DOHH2 (cell line): ENCODE results near the gene SCUBE3.

ENCODE experiments used
- H3F3A ChIP-seq: fragments of 200-600 bp; sonication (generic), shearing (Covaris generic); 2 replicates; pipeline ENCODE4 v1.6.0; 2016; ENCODE audit warnings: antibody characterized with exemption, mild to moderate bottlenecking; ENCODE audit not compliant: control insufficient read depth, insufficient read depth
- H3K27ac ChIP-seq: fragments of 200-600 bp; sonication (generic); 2 replicates; pipeline ENCODE4 v1.5.1; 2014; ENCODE audit warnings: low read depth, mild to moderate bottlenecking, low read length, moderate library complexity
- H3K27me3 ChIP-seq: fragments of 200-600 bp; sonication (generic); 2 replicates; pipeline ENCODE4 v1.6.1; 2014; ENCODE audit warnings: mild to moderate bottlenecking, low read length, mixed read lengths; ENCODE audit not compliant: control insufficient read depth
- H3K36me3 ChIP-seq: fragments of 200-600 bp; sonication (generic); 2 replicates; pipeline ENCODE4 v1.6.1; 2014; ENCODE audit warnings: mild to moderate bottlenecking, low read length, moderate library complexity, mixed read lengths; ENCODE audit not compliant: control insufficient read depth
- H3K4me1 ChIP-seq: fragments of 200-600 bp; sonication (generic); 2 replicates; pipeline ENCODE4 v1.6.1; 2014; ENCODE audit warnings: mild to moderate bottlenecking, low read length, mixed read lengths; ENCODE audit not compliant: control insufficient read depth
- H3K4me2 ChIP-seq: fragments of 200-600 bp; sonication (generic); 2 replicates; pipeline ENCODE4 v1.6.0; 2014; ENCODE audit warnings: mild to moderate bottlenecking, low read length, moderate library complexity
- H3K4me3 ChIP-seq: fragments of 200-600 bp; sonication (generic); 2 replicates; pipeline ENCODE4 v1.5.1; 2014; ENCODE audit warnings: mild to moderate bottlenecking, low read length, mixed read lengths
- H3K79me2 ChIP-seq: fragments of 200-600 bp; sonication (generic); 2 replicates; pipeline ENCODE4 v1.6.1; 2014; ENCODE audit warnings: mild to moderate bottlenecking, low read length, mixed read lengths; ENCODE audit not compliant: control insufficient read depth
- H3K9me2 ChIP-seq: fragments of 200-600 bp; sonication (generic); replicated peaks from 2 replicates; pipeline ENCODE4 v1.6.1; 2014; ENCODE audit warnings: mild to moderate bottlenecking, low read length, mixed read lengths; ENCODE audit not compliant: control insufficient read depth
- H3K9me3 ChIP-seq: fragments of 200-600 bp; sonication (generic); 2 replicates; pipeline ENCODE4 v1.6.1; 2014; ENCODE audit warnings: antibody characterized with exemption, low read length, mixed read lengths; ENCODE audit not compliant: control insufficient read depth, insufficient read depth
- H4K20me1 ChIP-seq: fragments of 200-600 bp; sonication (generic); 2 replicates; pipeline ENCODE4 v1.6.0; 2014; ENCODE audit warnings: low read depth, mild to moderate bottlenecking, antibody characterized with exemption, low read length, moderate library complexity; ENCODE audit not compliant: control insufficient read depth, insufficient read depth
- EZH2phosphoT487 ChIP-seq: fragments of 200-600 bp; sonication (generic); IDR thresholded peaks from 2 replicates; pipeline ENCODE4 v1.6.1; 2017; ENCODE audit warnings: borderline replicate concordance, mild to moderate bottlenecking, antibody characterized with exemption, low read length, moderate library complexity, mixed read lengths
- TF ChIP-seq, protein P1 (sequence below): fragments of 200-600 bp; sonication (generic); IDR thresholded peaks from one replicate; pipeline ENCODE4 v1.5.1; 2014; ENCODE audit warnings: antibody characterized with exemption, mild to moderate bottlenecking, low read depth, low read length; ENCODE audit not compliant: poor library complexity, severe bottlenecking

Gene SCUBE3

DNA sequence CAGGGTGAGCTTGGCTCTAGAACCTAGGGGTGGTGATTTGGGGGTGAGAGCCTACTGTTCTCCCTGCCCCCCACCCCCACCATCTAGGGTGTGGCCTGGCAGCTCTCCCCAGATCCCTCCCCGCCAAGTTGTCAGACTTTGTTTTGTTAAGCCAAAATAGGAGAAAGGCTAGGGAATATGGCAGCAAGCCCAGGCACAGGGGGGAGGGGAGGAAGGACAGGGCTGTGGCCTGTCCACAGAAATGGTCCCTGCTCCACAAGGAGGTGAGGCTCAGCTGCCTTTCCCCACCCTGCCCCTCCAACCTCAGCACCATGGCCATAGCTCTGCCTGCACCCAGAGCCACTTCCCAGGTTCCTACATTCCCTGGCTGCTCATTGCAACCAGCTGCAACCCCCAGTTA is 17.2 kb downstream of the SCUBE3 start:
- H3K4me1 ChIP-seq, result no peaks in the 10 kb centered on the region
- no peaks in the 10 kb centered on the region for H3K27me3 ChIP-seq
- H3K36me3 ChIP-seq, result no peaks in the 10 kb centered on the region
- H3K9me2 ChIP-seq, result no peaks in the 10 kb centered on the region
- H3K4me3 ChIP-seq, result no peak overlapping the region
- no peaks in the 10 kb centered on the region; the same call in none of the 2 replicates for H4K20me1 ChIP-seq
- no peak overlapping the region for H3K4me2 ChIP-seq
- no peak overlapping the region for H3K27ac ChIP-seq
- no peaks in the 10 kb centered on the region for H3K79me2 ChIP-seq
- no peaks in the 10 kb centered on the region for H3K9me3 ChIP-seq
- TF ChIP-seq EZH2phosphoT487, result no peak
- H3F3A ChIP-seq, result no peaks in the 10 kb centered on the region

DNA sequence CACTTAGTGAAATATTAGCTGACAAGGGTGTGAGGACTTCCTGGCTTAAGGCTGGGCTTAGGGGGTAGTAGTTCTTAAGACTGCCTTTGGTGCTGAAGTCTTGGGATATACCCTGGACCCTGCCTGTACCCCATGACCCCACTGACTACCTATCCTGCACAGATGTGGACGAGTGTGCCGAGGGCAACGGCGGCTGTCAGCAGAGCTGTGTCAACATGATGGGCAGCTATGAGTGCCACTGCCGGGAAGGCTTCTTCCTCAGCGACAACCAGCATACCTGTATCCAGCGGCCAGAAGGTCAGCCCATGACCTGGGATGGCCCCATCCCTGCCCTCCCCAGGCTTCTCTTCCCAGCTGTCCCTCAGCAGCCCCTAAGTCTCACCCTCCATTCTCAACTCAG is 17.8 kb downstream of the SCUBE3 start:
- Histone ChIP-seq H3F3A (no peaks in the 10 kb centered on the region), H3K27ac (no peak overlapping the region), H4K20me1 (no peaks in the 10 kb centered on the region; the same call in 1 of the 2 replicates), H3K4me3 (no peak overlapping the region), H3K36me3 (no peaks in the 10 kb centered on the region), H3K9me3 (no peaks in the 10 kb centered on the region), H3K4me1 (no peaks in the 10 kb centered on the region), H3K9me2 (no peaks in the 10 kb centered on the region), H3K79me2 (no peaks in the 10 kb centered on the region), H3K4me2 (no peak overlapping the region), H3K27me3 (no peaks in the 10 kb centered on the region)
- no peak for TF ChIP-seq EZH2phosphoT487
- TF ChIP-seq, protein P1, sequence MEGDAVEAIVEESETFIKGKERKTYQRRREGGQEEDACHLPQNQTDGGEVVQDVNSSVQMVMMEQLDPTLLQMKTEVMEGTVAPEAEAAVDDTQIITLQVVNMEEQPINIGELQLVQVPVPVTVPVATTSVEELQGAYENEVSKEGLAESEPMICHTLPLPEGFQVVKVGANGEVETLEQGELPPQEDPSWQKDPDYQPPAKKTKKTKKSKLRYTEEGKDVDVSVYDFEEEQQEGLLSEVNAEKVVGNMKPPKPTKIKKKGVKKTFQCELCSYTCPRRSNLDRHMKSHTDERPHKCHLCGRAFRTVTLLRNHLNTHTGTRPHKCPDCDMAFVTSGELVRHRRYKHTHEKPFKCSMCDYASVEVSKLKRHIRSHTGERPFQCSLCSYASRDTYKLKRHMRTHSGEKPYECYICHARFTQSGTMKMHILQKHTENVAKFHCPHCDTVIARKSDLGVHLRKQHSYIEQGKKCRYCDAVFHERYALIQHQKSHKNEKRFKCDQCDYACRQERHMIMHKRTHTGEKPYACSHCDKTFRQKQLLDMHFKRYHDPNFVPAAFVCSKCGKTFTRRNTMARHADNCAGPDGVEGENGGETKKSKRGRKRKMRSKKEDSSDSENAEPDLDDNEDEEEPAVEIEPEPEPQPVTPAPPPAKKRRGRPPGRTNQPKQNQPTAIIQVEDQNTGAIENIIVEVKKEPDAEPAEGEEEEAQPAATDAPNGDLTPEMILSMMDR, result no peak

DNA sequence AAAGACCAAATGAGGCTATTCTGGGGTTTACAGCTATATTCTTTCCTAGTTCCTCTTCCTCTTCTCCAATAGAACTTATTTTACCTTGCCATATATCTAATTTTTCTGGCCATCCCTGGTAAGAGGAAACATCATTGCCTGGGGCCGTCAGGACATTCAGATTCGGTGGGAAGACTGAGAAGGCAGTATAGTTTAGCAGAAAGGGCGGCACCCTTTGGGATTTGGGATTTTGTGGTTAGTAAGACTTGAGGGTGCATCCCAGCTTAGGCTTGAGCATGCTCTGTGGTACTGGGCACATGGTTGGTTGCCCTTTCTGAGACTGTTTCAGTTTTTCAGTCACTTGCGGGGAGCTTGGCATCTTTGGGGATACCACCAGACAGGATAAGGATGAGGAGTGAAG is 21.1 kb downstream of the SCUBE3 start:
- no peaks in the 10 kb centered on the region for H3K9me2 ChIP-seq
- no peaks in the 10 kb centered on the region for H3K27me3 ChIP-seq
- no peaks in the 10 kb centered on the region for H3K9me3 ChIP-seq
- no peak overlapping the region for H3K27ac ChIP-seq
- H3K4me2 ChIP-seq, result no peak overlapping the region
- H3K79me2 ChIP-seq, result no peaks in the 10 kb centered on the region
- TF ChIP-seq, protein P1, result no peak
- TF ChIP-seq EZH2phosphoT487, result no peak
- no peaks in the 10 kb centered on the region for H3F3A ChIP-seq
- no peaks in the 10 kb centered on the region; the same call in 1 of the 2 replicates for H4K20me1 ChIP-seq
- H3K4me3 ChIP-seq, result no peak overlapping the region
- H3K4me1 ChIP-seq, result no peaks in the 10 kb centered on the region
- H3K36me3 ChIP-seq, result no peaks in the 10 kb centered on the region

DNA sequence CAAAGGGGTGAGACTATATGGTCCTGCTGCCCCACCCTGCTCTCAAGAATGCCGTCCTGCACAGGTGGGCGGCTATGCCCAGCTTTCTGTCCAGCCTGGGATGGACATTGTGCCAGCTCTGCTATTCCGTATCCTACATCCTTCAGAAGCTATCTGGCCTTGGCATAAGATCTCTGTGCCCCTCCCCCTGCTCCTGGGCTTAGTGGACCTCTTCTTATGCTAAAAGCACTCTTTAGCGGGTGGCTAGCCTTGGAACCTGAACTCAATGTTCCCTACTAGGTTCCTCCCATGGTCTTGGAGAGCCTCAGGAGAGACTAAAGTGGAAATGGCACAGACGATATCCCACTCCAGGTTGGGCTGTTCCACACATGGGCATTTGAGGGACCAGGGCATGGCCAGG is 22.5 kb downstream of the SCUBE3 start:
- no peaks in the 10 kb centered on the region for H3K36me3 ChIP-seq
- no peak overlapping the region for H3K4me2 ChIP-seq
- no peaks in the 10 kb centered on the region for H3K9me2 ChIP-seq
- no peak overlapping the region for H3K27ac ChIP-seq
- no peak for TF ChIP-seq EZH2phosphoT487
- H3K4me1 ChIP-seq, result no peaks in the 10 kb centered on the region
- no peaks in the 10 kb centered on the region for H3K9me3 ChIP-seq
- H3K79me2 ChIP-seq, result no peaks in the 10 kb centered on the region
- H4K20me1 ChIP-seq, result peaks cover 5% of the 10 kb centered on the region; the same call in 1 of the 2 replicates
- no peaks in the 10 kb centered on the region for H3K27me3 ChIP-seq
- H3K4me3 ChIP-seq, result no peak overlapping the region
- no peaks in the 10 kb centered on the region for H3F3A ChIP-seq
